Measurements from ENCODE around the gene LACTB. TPM values are rescaled to one million over a fixed set of nuclear protein-coding genes. Genes with fewer than 3 reads are reported as not detected.
A peak's percentile ranks its signal among the peaks of the same experiment; 100 is the strongest.

Gene LACTB
- total and polyA plus RNA-seq, 2 donors (not counting 1 experiment from before 2014, with no cell fraction given): 29.2 to 42.8 TPM

GRCh38 chr15:63114465-63114864, 7.2 kb upstream of the LACTB start:
- Histone ChIP-seq H3K4me1 (ENCODE audit: control insufficient read depth, extremely low read depth, insufficient read depth, low read length) (no peaks in the 10 kb centered on the region), H3K27me3 (ENCODE audit: control insufficient read depth, insufficient read depth, low read length) (no peaks in the 10 kb centered on the region), H3K9me3 (ENCODE audit: control insufficient read depth, insufficient read depth, low read depth, low read length) (no peaks in the 10 kb centered on the region), H3K36me3 (ENCODE audit: control insufficient read depth, insufficient read depth, low read length) (no peaks in the 10 kb centered on the region), H3K79me2 (ENCODE audit: control insufficient read depth, insufficient read depth, low read length) (no peaks in the 10 kb centered on the region), H3K4me3 (replicated peaks in 1 of 4; ENCODE audit: control extremely low read depth in 1 of 4, insufficient read depth in 1 of 4, low read depth in 3 of 4, low read length in 4 of 4) (no peak overlapping the region), H3K9ac (ENCODE audit: insufficient read depth, low read length) (no peak overlapping the region), H2AFZ (ENCODE audit: low read length) (no peak overlapping the region), H4K20me1 (ENCODE audit: control insufficient read depth, extremely low read depth, insufficient read depth, low read length) (no peaks in the 10 kb centered on the region), H3K4me2 (ENCODE audit: extremely low read depth, insufficient read depth, low read length) (no peak overlapping the region), H3K27ac (ENCODE audit: insufficient read depth, low read length) (no peak overlapping the region)
- no peak for TF ChIP-seq CTCF (conservative IDR thresholded peaks at IDR 0.05 in 1 of 2, IDR thresholded peaks at IDR 0.05 in 1 of 2; ENCODE audit: low read depth in 1 of 2, low read length in 2 of 2)
- no peak for DNase-seq (ENCODE audit: low read depth in 2 of 2)

- no peak overlapping the region for H3K27ac ChIP-seq (ENCODE audit: insufficient read depth, low read length)
- no peak for DNase-seq (ENCODE audit: low read depth in 2 of 2)
- H2AFZ ChIP-seq (ENCODE audit: low read length): no peak overlapping the region
- H3K36me3 ChIP-seq (ENCODE audit: control insufficient read depth, insufficient read depth, low read length): no peaks in the 10 kb centered on the region
- H3K9me3 ChIP-seq (ENCODE audit: control insufficient read depth, insufficient read depth, low read depth, low read length): no peaks in the 10 kb centered on the region
- peaks cover 3% of the 10 kb centered on the region for H3K4me1 ChIP-seq (ENCODE audit: control insufficient read depth, extremely low read depth, insufficient read depth, low read length)
- no peak overlapping the region for H3K4me2 ChIP-seq (ENCODE audit: extremely low read depth, insufficient read depth, low read length)
- no peak overlapping the region for H3K4me3 ChIP-seq (replicated peaks in 1 of 4; ENCODE audit: control extremely low read depth in 1 of 4, insufficient read depth in 1 of 4, low read depth in 3 of 4, low read length in 4 of 4)
- no peak for TF ChIP-seq EZH2 (IDR thresholded peaks at IDR 0.05; ENCODE audit: low read length, missing control alignments)
- no peak for TF ChIP-seq CTCF (conservative IDR thresholded peaks at IDR 0.05 in 1 of 2, IDR thresholded peaks at IDR 0.05 in 1 of 2; ENCODE audit: low read depth in 1 of 2, low read length in 2 of 2)
- no peaks in the 10 kb centered on the region for H4K20me1 ChIP-seq (ENCODE audit: control insufficient read depth, extremely low read depth, insufficient read depth, low read length)
- no peaks in the 10 kb centered on the region for H3K27me3 ChIP-seq (ENCODE audit: control insufficient read depth, insufficient read depth, low read length)
- H3K79me2 ChIP-seq (ENCODE audit: control insufficient read depth, insufficient read depth, low read length): peaks cover 12% of the 10 kb centered on the region
- no peak overlapping the region for H3K9ac ChIP-seq (ENCODE audit: insufficient read depth, low read length)
Measured at GRCh38 chr15:63118854-63119253, 2.8 kb upstream of the LACTB start.

DNA sequence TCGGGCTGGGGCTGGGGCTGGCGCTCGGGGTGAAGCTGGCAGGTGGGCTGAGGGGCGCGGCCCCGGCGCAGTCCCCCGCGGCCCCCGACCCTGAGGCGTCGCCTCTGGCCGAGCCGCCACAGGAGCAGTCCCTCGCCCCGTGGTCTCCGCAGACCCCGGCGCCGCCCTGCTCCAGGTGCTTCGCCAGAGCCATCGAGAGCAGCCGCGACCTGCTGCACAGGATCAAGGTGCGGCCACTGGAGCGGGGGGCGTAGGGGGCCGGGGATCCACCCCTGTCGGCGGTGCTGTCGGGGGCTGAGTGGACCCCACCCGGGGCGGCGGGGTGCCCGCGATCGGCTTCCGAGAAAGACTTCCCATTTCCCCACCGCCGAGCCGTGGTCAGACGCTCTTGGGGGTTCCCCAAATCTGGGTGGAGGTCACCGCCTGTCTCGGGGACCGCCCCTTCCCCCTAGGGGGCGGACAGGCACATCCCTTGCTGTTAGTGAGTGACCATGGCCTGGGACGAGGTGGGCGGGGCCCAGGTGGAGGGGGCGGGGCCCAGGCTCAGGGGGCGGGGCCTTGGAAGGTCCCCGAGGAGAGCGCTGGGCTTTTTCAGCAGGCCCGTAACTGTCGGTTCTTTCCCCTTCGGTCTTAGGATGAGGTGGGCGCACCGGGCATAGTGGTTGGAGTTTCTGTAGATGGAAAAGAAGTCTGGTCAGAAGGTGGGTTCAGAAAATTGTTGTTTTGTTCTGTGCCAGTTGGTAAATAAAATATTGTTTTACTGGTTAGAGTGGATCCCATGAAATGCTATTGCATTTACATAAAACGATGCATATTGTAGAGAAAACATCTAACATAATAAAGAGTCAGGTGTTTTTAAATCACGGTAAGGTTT, 578 bp downstream of the LACTB start:
- Histone ChIP-seq H3K79me2 (ENCODE audit: control insufficient read depth, insufficient read depth, low read length) (peaks cover 20% of the 10 kb centered on the region), H3K4me3 (replicated peaks in 1 of 4; ENCODE audit: control extremely low read depth in 1 of 4, insufficient read depth in 1 of 4, low read depth in 3 of 4, low read length in 4 of 4) (peak overlapping the region; percentile 70 to 97 (median 84)), H4K20me1 (ENCODE audit: control insufficient read depth, extremely low read depth, insufficient read depth, low read length) (no peaks in the 10 kb centered on the region), H3K36me3 (ENCODE audit: control insufficient read depth, insufficient read depth, low read length) (peaks cover 2% of the 10 kb centered on the region), H2AFZ (ENCODE audit: low read length) (no peak overlapping the region), H3K4me1 (ENCODE audit: control insufficient read depth, extremely low read depth, insufficient read depth, low read length) (peaks cover 3% of the 10 kb centered on the region), H3K9ac (ENCODE audit: insufficient read depth, low read length) (peak overlapping the region; percentile 87), H3K4me2 (ENCODE audit: extremely low read depth, insufficient read depth, low read length) (peak overlapping the region; percentile 39), H3K9me3 (ENCODE audit: control insufficient read depth, insufficient read depth, low read depth, low read length) (no peaks in the 10 kb centered on the region), H3K27me3 (ENCODE audit: control insufficient read depth, insufficient read depth, low read length) (no peaks in the 10 kb centered on the region), H3K27ac (ENCODE audit: insufficient read depth, low read length) (peak overlapping the region; percentile 82)
- TF ChIP-seq CTCF (conservative IDR thresholded peaks at IDR 0.05 in 1 of 2, IDR thresholded peaks at IDR 0.05 in 1 of 2; ENCODE audit: low read depth in 1 of 2, low read length in 2 of 2): no peak
- TF ChIP-seq EZH2 (IDR thresholded peaks at IDR 0.05; ENCODE audit: low read length, missing control alignments): no peak
- DNase-seq (ENCODE audit: low read depth in 2 of 2): peak; percentile 62 to 66

All from fibroblast of lung (primary cell).